Heart left ventricle (tissue), 16 donors: ENCODE measurements around the gene FGF14. TPM values are rescaled to one million over a fixed set of nuclear protein-coding genes. Genes with fewer than 3 reads are reported as not detected.
"Not testable (repeated sequence)": the region's sequence is repeated elsewhere in the genome, so short reads cannot be mapped to it uniquely, and the experiment has no call there.

Source experiments
- ATAC-seq, 4 donors: fragments of 200-7000 bp; cut with Tn5 transposase; one replicate each; pipeline ENCODE4 v1.9.1; 2020 to 2022; ENCODE audit warnings: moderate library complexity in 4 of 4, mild to moderate bottlenecking in 3 of 4, moderate number of reproducible peaks in 1 of 4
- DNase-seq, 5 donors: peaks; one replicate each; pipeline ENCODE4 v3.0.0-alpha.2; 2020
- H3K27ac ChIP-seq, 12 donors: fragments of 200-600 bp; sonication (generic) in 4 of 12; one replicate each; pipeline versions ENCODE4 v1.5.0 to v1.8.0; 2016 to 2022; ENCODE audit warnings: mild to moderate bottlenecking in 2 of 12
- H3K27me3 ChIP-seq, 9 donors: fragments of 200-600 bp; sonication (generic) in 2 of 9; one replicate each; pipeline versions ENCODE4 v1.5.1 to v1.8.0; 2016 to 2022; ENCODE audit warnings: mild to moderate bottlenecking in 3 of 9
- H3K36me3 ChIP-seq, 9 donors: fragments of 200-600 bp; sonication (generic) in 2 of 9; one replicate each; pipeline versions ENCODE4 v1.5.0 to v1.8.0; 2018 to 2022; ENCODE audit warnings: mild to moderate bottlenecking in 2 of 9
- H3K4me1 ChIP-seq, 12 donors: fragments of 200-600 bp; sonication (generic) in 4 of 12; one replicate each; pipeline versions ENCODE4 v1.5.0 to v1.8.0; 2016 to 2022; ENCODE audit warnings: mild to moderate bottlenecking in 3 of 12
- H3K4me3 ChIP-seq, 12 donors: fragments of 200-600 bp; sonication (generic) in 4 of 12; one replicate each; pipeline versions ENCODE4 v1.5.0 to v1.8.0; 2017 to 2022; ENCODE audit warnings: mild to moderate bottlenecking in 9 of 12, moderate library complexity in 4 of 12
- H3K9me3 ChIP-seq, 12 donors: fragments of 200-600 bp; sonication (generic) in 4 of 12; one replicate each; pipeline versions ENCODE4 v1.5.0 to v1.8.0; 2016 to 2022; ENCODE audit warnings: mild to moderate bottlenecking in 1 of 12
- CTCF ChIP-seq, 12 donors: fragments of 200-600 bp; sonication (generic) in 4 of 12; IDR thresholded peaks; one replicate each; pipeline versions ENCODE4 v1.5.0 to v1.8.0; 2018 to 2022; ENCODE audit warnings: antibody characterized with exemption in 12 of 12, mild to moderate bottlenecking in 5 of 12
- POLR2A ChIP-seq, 2 donors: fragments of 450-650 bp; IDR thresholded peaks; one replicate each; pipeline ENCODE4 v1.6.1; 2017; ENCODE audit warnings: antibody characterized with exemption in 2 of 2, mild to moderate bottlenecking in 2 of 2, moderate library complexity in 2 of 2
- WGBS, 4 donors: extraction: QIAGEN DNeasy Blood & Tissue Kit in 2 of 4; methylation state at CpG; one replicate each; pipeline versions ENCODE4 v1.1.5 to v1.1.7; 2013 to 2018; 5-methylcytosine and 5-hydroxymethylcytosine counted together
- intact Hi-C, 10 donors: fragments of 100-400 bp; cut with DNase I; formaldehyde crosslinking; loops; one replicate each; pipeline versions ENCODE4 v1.11.1 to v1.14.2; 2022
- polyA plus RNA-seq, 2 donors: library from polyadenylated mRNA; stranded (reverse); fragments of 200-250 nt; gene quantifications; one replicate each; pipeline ENCODE4 v1.2.3, GENCODE V29; 2013
- total RNA-seq, 9 donors: library from RNA; depleted of rRNA in 2 of 9; stranded (reverse); fragments of >200 nt in 2 of 9; fragmentation: NEBNext Ultra II Directional in 3 of 9; extraction: Animal tissue kit (Norgen Biotek cat#: 25700) in 3 of 9; gene quantifications; one replicate each; pipeline versions ENCODE4 v1.1.0 to v1.2.4, GENCODE V29; 2016 to 2023
- donor health status: ischemic (EF 13 %, LVEDD 7.1; RV severe dilation, severe dysfunction).
- donor health status: healthy with polysubstance abuse.
- donor health status: DM: no; HTN: yes; CAD: no.
- donor health status: DM: no; HTN: no; CAD: no.
- donor health status: ischemic (EF 25% LVEDD 6.9; RV normal size, moderate dysfunction).
- donor health status: ischemic (EF 25% LVEDD 5.7; RV mildly dilated, moderate dysfunction).
- donor health status: healthy.
- donor health status: DM: yes; HTN: yes; CAD: no.
- donor health status: ischemic (EF 35%, LVEDD 5.7; RV mildly dilated, moderate dysfunction).
- donor health status: nonischemic (EF 11% LVEDD 7.7; RV severe dilation, severe dysfunction).
- donor health status: DM: yes; HTN: yes; CAD: no.
- donor health status: PGD.
- donor health status: ischemic (EF 29% LVEDD 5.4; RV normal size, mild dysfunction).
- donor health status: nonischemic (EF 23%, LVEDD 6.1; RV moderate dilation, normal function).

The FGF14 gene
- total and polyA plus RNA-seq, 11 donors = 0.14 to 6.3 (median 3.9) TPM

GRCh38 chr13:102018716-102019115 is 383.1 kb downstream of the FGF14 start:
- ATAC-seq = no peak
- no peak overlapping the region for H3K4me3 ChIP-seq
- intact Hi-C loops = loop anchor here in 1 of 10 donors (10.0 kb wide), 1 partner anchor 74 kb away; no protein-coding TSS in a partner anchor
- DNase-seq = no peak
- no peaks in the 10 kb centered on the region for H3K36me3 ChIP-seq
- peaks cover 0 to 28% (median 12%) of the 10 kb centered on the region in 12 donors for H3K9me3 ChIP-seq
- no peak overlapping the region for H3K27ac ChIP-seq
- TF ChIP-seq CTCF (IDR thresholded peaks at IDR 0.05) (no peak), POLR2A (IDR thresholded peaks at IDR 0.05) (no peak)
- H3K4me1 ChIP-seq = peaks cover 0 to 1% (median 0%) of the 10 kb centered on the region in 12 donors
- no peaks in the 10 kb centered on the region for H3K27me3 ChIP-seq

GRCh38 chr13:102017248-102017647 is 384.6 kb downstream of the FGF14 start:
- intact Hi-C loops = loop anchor here in 1 of 10 donors (10.0 kb wide), 1 partner anchor 72 kb away; no protein-coding TSS in a partner anchor
- no peaks in the 10 kb centered on the region for H3K36me3 ChIP-seq
- TF ChIP-seq POLR2A (IDR thresholded peaks at IDR 0.05) (no peak), CTCF (IDR thresholded peaks at IDR 0.05) (no peak)

DNA sequence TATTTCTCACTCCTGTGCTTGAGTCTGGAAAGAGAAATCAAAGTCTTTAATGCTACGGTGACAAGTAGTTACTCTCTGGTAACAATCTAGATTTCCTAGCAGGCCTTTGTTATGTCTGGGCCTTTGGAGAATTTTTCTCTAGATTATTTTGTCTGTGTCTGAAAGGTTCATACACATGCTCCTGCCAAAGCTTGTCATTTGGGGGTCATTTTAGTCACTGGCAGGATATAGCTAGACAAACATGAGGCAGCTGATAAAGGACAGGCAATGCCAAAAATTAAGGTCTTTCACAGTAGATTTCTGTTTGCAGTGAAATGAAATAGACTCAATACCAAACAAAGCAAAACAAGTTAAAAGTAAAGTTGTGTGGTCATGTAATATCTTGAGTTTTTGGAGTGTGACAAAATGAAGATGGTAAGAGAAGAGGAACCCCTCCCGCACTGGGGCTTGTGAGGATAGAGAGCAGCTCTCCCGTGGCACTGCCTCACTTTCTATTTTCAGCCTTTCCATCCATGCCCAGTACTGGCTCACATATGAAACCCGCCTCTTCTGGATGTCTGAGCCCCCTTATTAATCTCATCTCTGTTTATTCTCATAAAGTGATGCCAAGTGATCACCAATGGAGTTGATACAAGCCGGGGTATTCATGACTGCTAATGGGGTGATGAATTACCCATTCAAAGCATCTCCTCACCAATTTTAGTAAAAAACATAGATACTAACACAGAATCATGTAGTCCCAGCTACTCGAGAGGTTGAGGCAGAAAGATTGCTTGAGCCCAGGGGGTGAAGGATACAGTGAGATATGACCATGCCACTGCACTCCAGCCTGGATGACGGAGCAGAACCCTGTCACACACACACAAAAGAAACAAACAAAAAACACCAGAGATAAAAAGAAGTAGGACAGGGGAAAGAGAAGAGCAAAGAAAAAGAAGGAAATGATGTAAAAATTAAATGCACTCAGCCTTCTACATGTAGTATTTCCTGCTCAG is 389.3 kb downstream of the FGF14 start:
- WGBS, 4 donors = 24 to 38% (median 27%) methylated on average over 7 of the region's 7 CpGs
- peak overlapping the region in 2 of 12 donors; percentile 1 to 5 for H3K4me3 ChIP-seq

More at GRCh38 chr13:102017248-102017647, 384.6 kb downstream of the FGF14 start:
- Histone ChIP-seq H3K4me1 (peaks cover 0 to 13% (median 9%) of the 10 kb centered on the region in 12 donors), H3K4me3 (no peak overlapping the region), H3K27me3 (no peaks in the 10 kb centered on the region), H3K27ac (no peak overlapping the region), H3K9me3 (peaks cover 0 to 28% (median 12%) of the 10 kb centered on the region in 12 donors)
- no peak for DNase-seq
- ATAC-seq = no peak

DNA sequence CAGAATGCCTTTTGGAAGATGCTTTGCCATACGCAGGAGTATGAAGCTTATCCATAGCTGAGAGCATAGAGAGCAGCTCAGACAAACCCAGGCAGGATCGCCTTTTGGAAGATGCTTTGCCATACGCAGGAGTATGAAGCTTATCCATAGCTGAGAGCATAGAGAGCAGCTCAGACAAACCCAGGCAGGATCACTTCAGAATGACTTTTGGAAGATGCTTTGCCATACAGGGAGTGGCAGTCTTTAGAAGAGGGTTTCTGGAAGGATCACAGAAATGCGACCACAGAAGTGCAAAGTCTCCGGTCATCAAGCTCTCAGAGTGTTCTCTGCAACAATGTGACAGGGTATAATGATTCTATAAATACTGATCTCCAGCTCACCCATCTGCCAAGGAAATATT is 390.4 kb downstream of the FGF14 start:
- WGBS, 4 donors = 49 to 60% (median 52%) methylated on average over 5 of the region's 5 CpGs
- ATAC-seq = peak; percentile 44 to 72 (median 53)
- H3K27me3 ChIP-seq, DNase-seq, H3K36me3 ChIP-seq, H3K9me3 ChIP-seq: not testable (repeated sequence)
- intact Hi-C loops = loop anchor here in 3 of 10 donors (5.0 to 10.0 kb wide), 3 partner anchors 67 to 81 kb away; no protein-coding TSS in a partner anchor
- Histone ChIP-seq H3K4me1 (peaks cover 0 to 38% (median 16%) of the 10 kb centered on the region in 12 donors), H3K27ac (peak overlapping the region; percentile 66 to 91 (median 80)), H3K4me3 (peak overlapping the region in 2 of 12 donors; percentile 1 to 13)

More for the DNA sequence above, 389.3 kb downstream of the FGF14 start:
- no peak for TF ChIP-seq CTCF (IDR thresholded peaks at IDR 0.05)
- TF ChIP-seq POLR2A (IDR thresholded peaks at IDR 0.05) = no peak
- no peaks in the 10 kb centered on the region for H3K27me3 ChIP-seq
- no peaks in the 10 kb centered on the region for H3K36me3 ChIP-seq
- peaks cover 0 to 38% (median 16%) of the 10 kb centered on the region in 12 donors for H3K4me1 ChIP-seq
- ATAC-seq = peak; percentile 94 to 98 (median 97)
- peak in 4 of 5 donors; percentile 61 to 73 (median 66) for DNase-seq
- peak overlapping the region; percentile 66 to 91 (median 80) for H3K27ac ChIP-seq
- intact Hi-C loops = loop anchor here in 3 of 10 donors (5.0 to 10.0 kb wide), 3 partner anchors 68 to 80 kb away; no protein-coding TSS in a partner anchor
- H3K9me3 ChIP-seq = peaks cover 0 to 13% (median 8%) of the 10 kb centered on the region in 12 donors
